Muscle of arm (tissue), 12 donors: Measurements from ENCODE around the gene PRKCA. TPM values are rescaled to one million over a fixed set of nuclear protein-coding genes. Genes with fewer than 3 reads are reported as not detected.

Source experiments
- DNase-seq: peaks from one replicate; pipeline ENCODE4 v3.0.0-alpha.2; 2013
- polyA plus RNA-seq, 12 donors: library from polyadenylated mRNA; unstranded; fragments of 120-200 nt; gene quantifications; one replicate each; pipeline ENCODE4 v1.2.1, GENCODE V29; 2013; ENCODE audit not compliant: insufficient read length in 12 of 12

PRKCA gene
- polyA plus RNA-seq, 12 donors = 2.5 to 9.1 (median 3.4) TPM; not detected in 1

GRCh38 chr17:66835476-66835875, 533.1 kb downstream of the PRKCA start:
- no peak for DNase-seq

- no peak for DNase-seq
Measured at GRCh38 chr17:66836063-66837005, 533.9 kb downstream of the PRKCA start.

GRCh38 chr17:66837226-66837625, 534.8 kb downstream of the PRKCA start:
- no peak for DNase-seq

GRCh38 chr17:66837885-66838665, 535.7 kb downstream of the PRKCA start:
- no peak for DNase-seq

- DNase-seq = no peak
Measured at GRCh38 chr17:66839616-66840015, 537.2 kb downstream of the PRKCA start.

GRCh38 chr17:66840061-66840460, 537.6 kb downstream of the PRKCA start:
- no peak for DNase-seq

- no peak for DNase-seq
Measured at GRCh38 chr17:66841328-66841727, 538.9 kb downstream of the PRKCA start.

- DNase-seq = no peak
Measured at GRCh38 chr17:66841744-66842143, 539.3 kb downstream of the PRKCA start.

- no peak for DNase-seq
Measured at GRCh38 chr17:66842505-66842904, 540.1 kb downstream of the PRKCA start.

GRCh38 chr17:66842959-66843358, 540.5 kb downstream of the PRKCA start:
- DNase-seq = no peak

- no peak for DNase-seq
Measured at GRCh38 chr17:66843627-66844026, 541.2 kb downstream of the PRKCA start.

GRCh38 chr17:66847704-66848103, 545.3 kb downstream of the PRKCA start:
- DNase-seq = no peak

- DNase-seq = no peak
Measured at GRCh38 chr17:66848496-66848895, 546.1 kb downstream of the PRKCA start.

GRCh38 chr17:66849032-66849655, 546.7 kb downstream of the PRKCA start:
- DNase-seq = no peak

GRCh38 chr17:66849851-66850580, 547.6 kb downstream of the PRKCA start:
- no peak for DNase-seq

GRCh38 chr17:66850692-66851091, 548.3 kb downstream of the PRKCA start:
- no peak for DNase-seq

- DNase-seq = no peak
Measured at GRCh38 chr17:66855204-66855603, 552.8 kb downstream of the PRKCA start.

- no peak for DNase-seq
Measured at GRCh38 chr17:66858226-66859083, 556.0 kb downstream of the PRKCA start.

GRCh38 chr17:66859353-66859752, 556.9 kb downstream of the PRKCA start:
- no peak for DNase-seq

- no peak for DNase-seq
Measured at GRCh38 chr17:66860204-66860603, 557.8 kb downstream of the PRKCA start.
